GM23248 (cell line): ENCODE measurements around the gene LRRC43. TPM values are rescaled to one million over a fixed set of nuclear protein-coding genes. Genes with fewer than 3 reads are reported as not detected.
"Not testable (repeated sequence)": the region's sequence is repeated elsewhere in the genome, so short reads cannot be mapped to it uniquely, and the experiment has no call there.

Experiments used
- DNase-seq: peaks from one replicate; pipeline ENCODE4 v3.0.0-alpha.2; 2015
- H2AFZ ChIP-seq: fragments of 200-600 bp; sonication (generic); 2 replicates; pipeline ENCODE4 v1.6.1; 2016; ENCODE audit warnings: antibody characterized with exemption
- H3F3A ChIP-seq: fragments of 200-600 bp; sonication (generic); 2 replicates; pipeline ENCODE4 v1.6.1; 2016; ENCODE audit warnings: mild to moderate bottlenecking, antibody characterized with exemption, mixed run types; ENCODE audit not compliant: insufficient read depth
- H3K27ac ChIP-seq: fragments of 200-600 bp; sonication (generic); 2 replicates; pipeline ENCODE4 v1.5.1; 2016; ENCODE audit warnings: mild to moderate bottlenecking
- H3K27me3 ChIP-seq: fragments of 200-600 bp; sonication (generic); replicated peaks from 2 replicates; pipeline ENCODE4 v1.6.1; 2016; ENCODE audit warnings: mild to moderate bottlenecking; ENCODE audit not compliant: insufficient read depth
- H3K36me3 ChIP-seq: fragments of 200-600 bp; sonication (generic); 2 replicates; pipeline ENCODE4 v1.6.1; 2016; ENCODE audit warnings: low read depth, mild to moderate bottlenecking
- H3K4me1 ChIP-seq: fragments of 200-600 bp; sonication (generic); 2 replicates; pipeline ENCODE4 v1.6.1; 2016; ENCODE audit warnings: mild to moderate bottlenecking; ENCODE audit not compliant: insufficient read depth
- H3K4me2 ChIP-seq: fragments of 200-600 bp; sonication (generic); one replicate; pipeline ENCODE4 v1.6.1; 2016; ENCODE audit warnings: mild to moderate bottlenecking; ENCODE audit not compliant: unreplicated experiment
- H3K4me3 ChIP-seq: fragments of 200-600 bp; sonication (generic); 2 replicates; pipeline ENCODE4 v1.5.1; 2016; ENCODE audit warnings: mild to moderate bottlenecking
- H3K79me2 ChIP-seq: fragments of 200-600 bp; sonication (generic); 2 replicates; pipeline ENCODE4 v1.6.1; 2016; ENCODE audit warnings: mild to moderate bottlenecking; ENCODE audit not compliant: insufficient read depth
- H3K9ac ChIP-seq: fragments of 200-600 bp; sonication (generic); 2 replicates; pipeline ENCODE4 v1.6.1; 2016; ENCODE audit warnings: mild to moderate bottlenecking
- H3K9me2 ChIP-seq: fragments of 200-600 bp; sonication (generic); 2 replicates; pipeline ENCODE4 v1.6.1; 2016; ENCODE audit warnings: mixed run types, mild to moderate bottlenecking, moderate library complexity; ENCODE audit not compliant: insufficient read depth
- H3K9me3 ChIP-seq: fragments of 200-600 bp; sonication (generic); one replicate; pipeline ENCODE4 v1.6.1; 2017; ENCODE audit warnings: low read depth
- H4K20me1 ChIP-seq: fragments of 200-600 bp; sonication (generic); 2 replicates; pipeline ENCODE4 v1.6.0; 2016; ENCODE audit not compliant: insufficient read depth
- EZH2 ChIP-seq: fragments of 200-600 bp; sonication (generic); IDR thresholded peaks from 2 replicates; pipeline ENCODE4 v1.6.1; 2018; ENCODE audit warnings: antibody characterized with exemption, mild to moderate bottlenecking; ENCODE audit not compliant: insufficient read depth, poor library complexity, severe bottlenecking
- EZH2phosphoT487 ChIP-seq: fragments of 200-600 bp; sonication (generic); IDR thresholded peaks from 2 replicates; pipeline ENCODE4 v1.6.1; 2018; ENCODE audit warnings: antibody characterized with exemption, moderate library complexity, mild to moderate bottlenecking, low read depth; ENCODE audit not compliant: insufficient read depth
- WGBS, 2 experiments: methylation state at CpG; one replicate each; pipeline ENCODE4 v1.1.6; 2015 to 2017; ENCODE audit warnings: low lambda C conversion rate in 2 of 2, low coverage in 1 of 2; ENCODE audit errors: missing lambda C conversion rate in 2 of 2; 5-methylcytosine and 5-hydroxymethylcytosine counted together
- in situ Hi-C: fragments of 300-500 bp; cut with MboI; formaldehyde crosslinking; loops from 2 replicates; pipeline ENCODE4 v1.15.0; 2020
- polyA plus RNA-seq: library from polyadenylated mRNA; unstranded; fragments of >200 nt; fragmentation: Nextera tagmentation; extraction: Ambion mirVana; gene quantifications from 2 replicates; pipeline ENCODE4 v1.2.1, GENCODE V29; 2016
- total RNA-seq: library from RNA; depleted of rRNA; stranded (reverse); fragments of >200 nt; shearing (Covaris generic); gene quantifications from 2 replicates; pipeline ENCODE4 v1.2.3, GENCODE V29; 2014

LRRC43 gene
- total and polyA plus RNA-seq, 2 experiments from 2014 or later, result 1.9 to 6.4 TPM

GRCh38 chr12:122168492-122168891 lies 14.4 kb upstream of the LRRC43 start:
- 56 to 59% methylated on average over 3 of the region's 3 CpGs for WGBS, 2 experiments
- in situ Hi-C loops, result no loop called here
- no peak for TF ChIP-seq EZH2phosphoT487
- TF ChIP-seq EZH2, result no peak

DNA sequence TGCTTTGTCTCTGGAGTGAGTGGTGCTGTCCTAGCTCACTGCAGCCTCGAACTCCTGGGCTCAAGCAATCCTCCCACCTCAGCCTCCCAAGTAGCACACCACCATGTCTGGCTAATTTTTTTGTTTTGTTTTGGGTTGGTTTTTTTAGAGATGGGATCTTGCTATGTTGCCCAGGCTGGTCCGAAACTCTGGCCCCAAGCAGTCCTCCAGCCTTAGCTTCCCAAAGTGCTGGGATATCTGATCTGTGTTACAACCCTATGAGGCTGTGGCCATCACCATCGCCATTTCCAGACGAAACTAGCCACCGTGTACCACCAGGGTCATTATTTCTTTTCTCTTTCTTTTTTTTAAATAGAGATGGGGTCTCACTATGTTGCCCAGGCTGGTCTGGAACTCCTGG lies 11.5 kb upstream of the LRRC43 start:
- no peak overlapping the region for H3K27ac ChIP-seq
- TF ChIP-seq EZH2 (no peak), EZH2phosphoT487 (no peak)
- H3K4me2 ChIP-seq, result no peak overlapping the region
- H3K79me2 ChIP-seq, result no peaks in the 10 kb centered on the region
- no peak for DNase-seq
- H3K9me3 ChIP-seq, result no peaks in the 10 kb centered on the region
- no peak overlapping the region for H3K4me3 ChIP-seq
- no peaks in the 10 kb centered on the region for H4K20me1 ChIP-seq
- H3F3A ChIP-seq, result no peaks in the 10 kb centered on the region
- peaks cover 5% of the 10 kb centered on the region for H3K27me3 ChIP-seq
- H3K4me1 ChIP-seq, result no peaks in the 10 kb centered on the region
- H3K9me2 ChIP-seq, result no peaks in the 10 kb centered on the region
- H3K36me3 ChIP-seq, result no peaks in the 10 kb centered on the region
- H3K9ac ChIP-seq, result no peak overlapping the region
- in situ Hi-C loops, result no loop called here
- no peak overlapping the region for H2AFZ ChIP-seq
- WGBS, 2 experiments, result 41 to 57% methylated on average over 5 of the region's 5 CpGs

More at GRCh38 chr12:122168492-122168891, 14.4 kb upstream of the LRRC43 start:
- Histone ChIP-seq H3K4me2 (no peak overlapping the region), H3K9ac (no peak overlapping the region), H3K27me3 (peaks cover 5% of the 10 kb centered on the region; the same call in 1 of the 2 replicates), H3K9me2 (no peaks in the 10 kb centered on the region), H3K27ac (no peak overlapping the region), H3K4me3 (no peak overlapping the region), H4K20me1 (no peaks in the 10 kb centered on the region), H2AFZ (no peak overlapping the region), H3K4me1 (no peaks in the 10 kb centered on the region), H3K79me2 (no peaks in the 10 kb centered on the region), H3K9me3 (no peaks in the 10 kb centered on the region), H3F3A (no peaks in the 10 kb centered on the region), H3K36me3 (no peaks in the 10 kb centered on the region)
- DNase-seq, result no peak

- H2AFZ ChIP-seq, result no peak overlapping the region
- H3K36me3 ChIP-seq, result no peaks in the 10 kb centered on the region
- no peak overlapping the region for H3K27ac ChIP-seq
- no peaks in the 10 kb centered on the region for H3K79me2 ChIP-seq
- in situ Hi-C loops, result no loop called here
- no peaks in the 10 kb centered on the region for H3K9me3 ChIP-seq
- H4K20me1 ChIP-seq, result no peaks in the 10 kb centered on the region
- H3K4me1 ChIP-seq, result no peaks in the 10 kb centered on the region
- no peaks in the 10 kb centered on the region for H3K9me2 ChIP-seq
- DNase-seq, result no peak
- H3K27me3 ChIP-seq, result peaks cover 5% of the 10 kb centered on the region
- 73 to 75% methylated on average over 17 of the region's 17 CpGs for WGBS, 2 experiments
- TF ChIP-seq EZH2phosphoT487 (no peak), EZH2 (no peak)
- H3K9ac ChIP-seq, result no peak overlapping the region
- H3K4me2 ChIP-seq, result no peak overlapping the region
- H3F3A ChIP-seq, result no peaks in the 10 kb centered on the region
- no peak overlapping the region for H3K4me3 ChIP-seq
Measured at GRCh38 chr12:122172262-122172939, 10.5 kb upstream of the LRRC43 start.

- no peaks in the 10 kb centered on the region for H3K79me2 ChIP-seq
- H3K36me3 ChIP-seq, result no peaks in the 10 kb centered on the region
- H3K4me1 ChIP-seq, result no peaks in the 10 kb centered on the region
- H3K27ac ChIP-seq, result no peak within 1 kb of the TSS
- peaks cover 5% of the 10 kb centered on the region for H3K27me3 ChIP-seq
- no peaks in the 10 kb centered on the region for H4K20me1 ChIP-seq
- in situ Hi-C loops, result no loop called here
- no peaks in the 10 kb centered on the region for H3K9me3 ChIP-seq
- H3K9ac ChIP-seq, result no peak within 1 kb of the TSS
- no peak for TF ChIP-seq EZH2phosphoT487
- no peak for TF ChIP-seq EZH2
- no peak for DNase-seq
- H3K4me2 ChIP-seq, result no peak within 1 kb of the TSS
- H3K4me3 ChIP-seq, result no peak within 1 kb of the TSS
- no peaks in the 10 kb centered on the region for H3K9me2 ChIP-seq
- H2AFZ ChIP-seq, result no peak within 1 kb of the TSS
- no peaks in the 10 kb centered on the region for H3F3A ChIP-seq
- 72 to 81% methylated on average over 17 of the region's 17 CpGs for WGBS, 2 experiments
Measured at GRCh38 chr12:122174155-122174845, 8.6 kb upstream of the LRRC43 start, which contains the start of gene IL31. Gene IL31, minus strand, starts transcription at chr12:122174221. Its CDS starts 49 bp downstream, at chr12:122174172.

- not testable (repeated sequence) for DNase-seq, H3K4me1 ChIP-seq, H3K9me2 ChIP-seq
Measured at GRCh38 chr12:122176473-122176872, 6.5 kb upstream of the LRRC43 start.

More at GRCh38 chr12:122176473-122176872, 6.5 kb upstream of the LRRC43 start:
- H3K79me2 ChIP-seq, H3K27ac ChIP-seq, H4K20me1 ChIP-seq, H3K4me3 ChIP-seq, in situ Hi-C loops, H3K4me2 ChIP-seq, H3K36me3 ChIP-seq, H3K9ac ChIP-seq, H3F3A ChIP-seq, H3K27me3 ChIP-seq, H3K9me3 ChIP-seq, H2AFZ ChIP-seq: not testable (repeated sequence)
- WGBS, 2 experiments, result 89 to 95% methylated on average over 4 of the region's 4 CpGs
